HL-60 (cell line): ENCODE data around the gene ZFYVE28.

Experiments
- GABPA ChIP-seq: IDR thresholded peaks from 2 replicates; pipeline ENCODE4 v1.6.1; 2012; ENCODE audit warnings: low read depth
- POLR2AphosphoS5 ChIP-seq: IDR thresholded peaks from 2 replicates; pipeline ENCODE4 v1.6.1; 2012; ENCODE audit warnings: low read depth
- SPI1 ChIP-seq: IDR thresholded peaks from 2 replicates; pipeline ENCODE4 v1.6.1; 2012; ENCODE audit warnings: low read depth, mild to moderate bottlenecking, borderline replicate concordance
- TF ChIP-seq, protein P1 (sequence below): IDR thresholded peaks from one replicate; pipeline ENCODE4 v1.5.1; 2011; ENCODE audit warnings: low read length, control low read depth, inconsistent platforms; ENCODE audit not compliant: insufficient read depth

DNA sequence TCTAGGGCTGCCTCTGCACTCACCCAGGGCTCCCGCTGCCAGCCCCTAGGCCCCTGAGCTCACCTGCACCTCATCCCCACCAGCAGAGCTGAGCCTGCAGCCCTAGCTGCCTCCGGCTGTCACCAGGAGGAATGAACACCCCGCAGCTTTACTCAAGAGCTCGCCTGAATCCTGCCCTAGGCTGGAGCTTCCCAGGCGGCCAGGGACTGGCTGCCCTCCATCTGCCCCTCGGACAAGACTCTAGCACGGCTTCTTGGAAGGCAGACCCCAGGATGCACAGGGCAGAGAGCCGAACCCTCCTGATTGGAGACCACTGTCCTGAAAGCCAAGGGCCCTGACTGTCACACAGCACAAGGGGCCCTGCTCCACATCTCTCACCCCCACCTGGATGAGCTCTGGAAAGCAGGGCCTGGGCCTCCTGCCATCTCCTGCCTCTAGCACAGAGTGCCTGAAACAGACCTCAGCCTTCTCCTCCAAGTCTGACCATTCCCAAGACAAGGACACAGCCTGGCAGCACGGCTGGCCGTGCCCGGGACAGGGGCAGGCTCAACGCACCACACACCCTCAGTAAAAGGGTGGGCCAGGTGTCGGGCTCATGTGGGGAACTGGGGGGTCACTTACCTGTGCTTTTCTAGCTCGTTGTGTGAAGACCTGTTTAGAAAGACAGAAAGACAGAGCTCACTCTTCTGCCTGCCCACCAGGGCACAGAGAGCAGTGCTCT is 160.9 kb downstream of the ZFYVE28 start:
- TF ChIP-seq POLR2AphosphoS5 (no peak), SPI1 (no peak), GABPA (no peak)
- TF ChIP-seq, protein P1, sequence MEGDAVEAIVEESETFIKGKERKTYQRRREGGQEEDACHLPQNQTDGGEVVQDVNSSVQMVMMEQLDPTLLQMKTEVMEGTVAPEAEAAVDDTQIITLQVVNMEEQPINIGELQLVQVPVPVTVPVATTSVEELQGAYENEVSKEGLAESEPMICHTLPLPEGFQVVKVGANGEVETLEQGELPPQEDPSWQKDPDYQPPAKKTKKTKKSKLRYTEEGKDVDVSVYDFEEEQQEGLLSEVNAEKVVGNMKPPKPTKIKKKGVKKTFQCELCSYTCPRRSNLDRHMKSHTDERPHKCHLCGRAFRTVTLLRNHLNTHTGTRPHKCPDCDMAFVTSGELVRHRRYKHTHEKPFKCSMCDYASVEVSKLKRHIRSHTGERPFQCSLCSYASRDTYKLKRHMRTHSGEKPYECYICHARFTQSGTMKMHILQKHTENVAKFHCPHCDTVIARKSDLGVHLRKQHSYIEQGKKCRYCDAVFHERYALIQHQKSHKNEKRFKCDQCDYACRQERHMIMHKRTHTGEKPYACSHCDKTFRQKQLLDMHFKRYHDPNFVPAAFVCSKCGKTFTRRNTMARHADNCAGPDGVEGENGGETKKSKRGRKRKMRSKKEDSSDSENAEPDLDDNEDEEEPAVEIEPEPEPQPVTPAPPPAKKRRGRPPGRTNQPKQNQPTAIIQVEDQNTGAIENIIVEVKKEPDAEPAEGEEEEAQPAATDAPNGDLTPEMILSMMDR: no peak
